Adrenal gland (tissue), 12 donors: ENCODE measurements around the gene BRINP2. TPM values are rescaled to one million over a fixed set of nuclear protein-coding genes. Genes with fewer than 3 reads are reported as not detected.
A peak's percentile ranks its signal among the peaks of the same experiment; 100 is the strongest.

ENCODE experiments used
- DNase-seq, 7 donors: peaks; one replicate each; pipeline ENCODE4 v3.0.0-alpha.2; 2019 to 2020
- H3K27ac ChIP-seq, 5 donors: fragments of 200-600 bp; sonication (generic) in 4 of 5; 1 replicate in 3 of 5; 2 replicates in 2 of 5; pipeline versions ENCODE4 v1.5.1 to v1.8.0; 2016 to 2020; ENCODE audit warnings: mild to moderate bottlenecking in 1 of 5
- H3K27me3 ChIP-seq: fragments of 200-600 bp; 2 replicates; pipeline ENCODE4 v1.8.0; 2021
- H3K36me3 ChIP-seq, 2 donors: fragments of 200-600 bp; replicated peaks in 1 of 2; 1 replicate in 1 of 2; 2 replicates in 1 of 2; pipeline versions ENCODE4 v1.5.1 to v1.8.0; 2018 to 2022
- H3K4me1 ChIP-seq, 2 donors: fragments of 200-600 bp; replicated peaks in 1 of 2; 1 replicate in 1 of 2; 2 replicates in 1 of 2; pipeline versions ENCODE4 v1.5.1 to v1.8.0; 2018 to 2021
- H3K4me3 ChIP-seq, 4 donors: fragments of 200-600 bp; sonication (generic) in 3 of 4; one replicate each; pipeline ENCODE4 v1.5.1; 2016 to 2018
- H3K9me3 ChIP-seq, 3 donors: fragments of 200-600 bp; sonication (generic) in 1 of 3; replicated peaks in 1 of 3; 1 replicate in 2 of 3; 2 replicates in 1 of 3; pipeline versions ENCODE4 v1.5.1 to v1.8.0; 2016 to 2021
- CTCF ChIP-seq, 6 experiments: fragments of 450-650 bp in 4 of 6; fragments of 200-600 bp in 2 of 6; sonication (generic) in 1 of 6; IDR thresholded peaks; 1 replicate in 5 of 6; 2 replicates in 1 of 6; pipeline versions ENCODE4 v1.5.1 to v1.8.0; 2016 to 2021; ENCODE audit warnings: antibody characterized with exemption in 6 of 6, mild to moderate bottlenecking in 2 of 6, moderate library complexity in 1 of 6
- POLR2A ChIP-seq, 2 donors: fragments of 450-650 bp; IDR thresholded peaks; one replicate each; pipeline ENCODE4 v1.6.1; 2017; ENCODE audit warnings: antibody characterized with exemption in 2 of 2, mild to moderate bottlenecking in 2 of 2, moderate library complexity in 1 of 2
- WGBS, 4 donors: extraction: QIAGEN DNeasy Blood & Tissue Kit in 2 of 4; methylation state at CpG; one replicate each; pipeline versions ENCODE4 v1.1.5 to v1.1.7; 2013 to 2017; 5-methylcytosine and 5-hydroxymethylcytosine counted together
- intact Hi-C, 2 donors: fragments of 100-400 bp; cut with DNase I; formaldehyde crosslinking; loops; one replicate each; pipeline versions ENCODE4 v1.14.1 to v1.15.0; 2022 to 2023
- polyA plus RNA-seq, 3 donors: library from polyadenylated mRNA; stranded (reverse); fragments of 200-250 nt in 2 of 3; fragments of 350-450 nt in 1 of 3; fragmentation: Illumina TruSeq in 1 of 3; extraction: RNeasy Lipid Tissue Mini Kit (QIAGEN cat#74804) in 1 of 3; gene quantifications; one replicate each; pipeline ENCODE4 v1.2.3, GENCODE V29; 2013 to 2014
- total RNA-seq, 9 donors: library from RNA; depleted of rRNA in 4 of 9; stranded (reverse); fragments of >200 nt in 4 of 9; fragments of 120-200 nt in 1 of 9; fragmentation: NEBNext Ultra II Directional in 1 of 9; extraction: Animal tissue kit (Norgen Biotek cat#: 25700) in 1 of 9; gene quantifications; one replicate each; pipeline versions ENCODE4 v1.1.0 to v1.2.4, GENCODE V29; 2013 to 2023
- donor health status: healthy with polysubstance abuse.
- donor health status: Bipolar disorder and iron deficiency.
- donor health status: DM: yes; HTN: yes; CAD: no.
- donor health status: DM: no; HTN: no; CAD: no.
- donor health status: DM: no; HTN: no; CAD: no.
- donor health status: DM: yes; HTN: yes; CAD: no.

The BRINP2 gene
- total and polyA plus RNA-seq, 12 donors, result 5.6 to 28.2 (median 16.5) TPM

GRCh38 chr1:177270863-177271262, 100.1 kb downstream of the BRINP2 start:
- whole genome bisulfite sequencing, 4 donors, result 90 to 100% (median 94%) methylated on average over 1 of the region's 1 CpG
- Histone ChIP-seq H3K27ac (no peak overlapping the region), H3K27me3 (no peaks in the 10 kb centered on the region), H3K4me3 (no peak overlapping the region), H3K9me3 (no peaks in the 10 kb centered on the region), H3K36me3 (no peaks in the 10 kb centered on the region), H3K4me1 (peaks cover 13 to 14% of the 10 kb centered on the region in 2 donors)
- intact Hi-C loops, result no loop called here
- TF ChIP-seq CTCF (IDR thresholded peaks at IDR 0.05) (no peak), POLR2A (IDR thresholded peaks at IDR 0.05) (no peak)
- no peak for DNase-seq

GRCh38 chr1:177273141-177273540, 102.4 kb downstream of the BRINP2 start:
- no peaks in the 10 kb centered on the region for H3K27me3 ChIP-seq
- peaks cover 14% of the 10 kb centered on the region in 2 donors for H3K4me1 ChIP-seq
- no peak for TF ChIP-seq CTCF (IDR thresholded peaks at IDR 0.05)
- TF ChIP-seq POLR2A (IDR thresholded peaks at IDR 0.05), result no peak
- intact Hi-C loops, result no loop called here
- no peaks in the 10 kb centered on the region for H3K9me3 ChIP-seq
- no peaks in the 10 kb centered on the region for H3K36me3 ChIP-seq
- H3K27ac ChIP-seq, result no peak overlapping the region
- H3K4me3 ChIP-seq, result no peak overlapping the region
- 79 to 89% (median 86%) methylated on average over 5 of the region's 5 CpGs for WGBS, 4 donors
- DNase-seq, result no peak

- peak; percentile 51 to 83 (median 72) for DNase-seq
- no peaks in the 10 kb centered on the region for H3K36me3 ChIP-seq
- WGBS, 4 donors, result 7 to 24% (median 15%) methylated on average over 4 to 5 of the region's 5 CpGs
- no peaks in the 10 kb centered on the region for H3K27me3 ChIP-seq
- H3K27ac ChIP-seq, result peak overlapping the region in 2 of 5 donors; percentile 7 to 35
- no peak for TF ChIP-seq CTCF (IDR thresholded peaks at IDR 0.05)
- no peak for TF ChIP-seq POLR2A (IDR thresholded peaks at IDR 0.05)
- H3K4me3 ChIP-seq, result no peak overlapping the region
- peaks cover 14 to 23% of the 10 kb centered on the region in 2 donors for H3K4me1 ChIP-seq
- intact Hi-C loops, result no loop called here
- no peaks in the 10 kb centered on the region for H3K9me3 ChIP-seq
These were observed 104.0 kb downstream of the BRINP2 start for GRCh38 chr1:177274687-177275211.

DNA sequence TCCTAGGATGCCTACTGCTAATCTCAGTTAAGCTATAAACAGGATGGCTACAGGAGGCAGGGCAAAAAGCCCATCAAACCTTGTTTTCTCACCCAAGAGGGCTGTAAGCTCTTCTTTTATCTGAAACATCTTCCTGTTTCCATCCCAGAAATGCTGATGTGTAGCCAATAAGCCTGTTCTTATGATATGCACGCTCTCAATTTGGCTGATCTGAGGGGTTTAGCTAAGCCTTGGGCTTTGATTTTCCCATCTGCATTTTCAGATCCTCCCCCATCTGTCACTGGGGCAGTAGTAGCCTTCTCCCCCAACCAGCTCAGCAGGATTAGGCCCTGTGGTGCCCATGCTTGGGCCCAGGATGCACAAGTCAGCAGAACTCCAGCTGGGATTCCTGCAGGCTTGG, 105.0 kb downstream of the BRINP2 start:
- Histone ChIP-seq H3K4me1 (peaks cover 14 to 23% of the 10 kb centered on the region in 2 donors), H3K4me3 (no peak overlapping the region), H3K36me3 (no peaks in the 10 kb centered on the region), H3K9me3 (no peaks in the 10 kb centered on the region), H3K27ac (no peak overlapping the region), H3K27me3 (no peaks in the 10 kb centered on the region)
- no peak for TF ChIP-seq POLR2A (IDR thresholded peaks at IDR 0.05)
- TF ChIP-seq CTCF (IDR thresholded peaks at IDR 0.05), result no peak
- intact Hi-C loops, result no loop called here
- WGBS, 4 donors, result 75 to 92% (median 85%) methylated on average over 1 of the region's 1 CpG
- no peak for DNase-seq
